Skeletal muscle tissue (tissue), 4 donors: ENCODE data around the gene UNC5C. TPM values are rescaled to one million over a fixed set of nuclear protein-coding genes. Genes with fewer than 3 reads are reported as not detected.

Experiments
- H3K27ac ChIP-seq: one replicate; pipeline ENCODE4 v1.7.0; 2013; ENCODE audit warnings: mild to moderate bottlenecking, low read depth, low read length, inconsistent platforms
- H3K27me3 ChIP-seq, 3 donors: one replicate each; pipeline ENCODE4 v1.7.0; 2013; ENCODE audit warnings: low read length in 3 of 3; ENCODE audit not compliant: control insufficient read depth in 3 of 3, insufficient read depth in 3 of 3
- H3K36me3 ChIP-seq, 3 donors: one replicate each; pipeline ENCODE4 v1.7.0; 2013; ENCODE audit warnings: low read length in 3 of 3; ENCODE audit not compliant: control insufficient read depth in 3 of 3, insufficient read depth in 3 of 3
- H3K4me1 ChIP-seq, 3 donors: one replicate each; pipeline ENCODE4 v1.7.0; 2013; ENCODE audit warnings: low read length in 3 of 3, mild to moderate bottlenecking in 3 of 3; ENCODE audit not compliant: control insufficient read depth in 3 of 3, insufficient read depth in 3 of 3
- H3K4me3 ChIP-seq, 3 donors: one replicate each; pipeline ENCODE4 v1.7.0; 2013; ENCODE audit warnings: low read length in 3 of 3
- H3K9ac ChIP-seq, 3 donors: one replicate each; pipeline ENCODE4 v1.7.0; 2013; ENCODE audit warnings: low read length in 3 of 3, mild to moderate bottlenecking in 3 of 3, moderate library complexity in 2 of 3, low read depth in 1 of 3
- H3K9me3 ChIP-seq, 3 donors: one replicate each; pipeline ENCODE4 v1.7.0; 2013; ENCODE audit warnings: low read length in 3 of 3; ENCODE audit not compliant: control insufficient read depth in 3 of 3
- total RNA-seq: library from RNA; depleted of rRNA; stranded (reverse); fragments of >200 nt; gene quantifications from one replicate; pipeline ENCODE4 v1.2.3, GENCODE V29; 2014
- donor health status: Osteomylitis.

UNC5C gene
- total RNA-seq, 1 donor from 2014 or later: 1.0 TPM

DNA sequence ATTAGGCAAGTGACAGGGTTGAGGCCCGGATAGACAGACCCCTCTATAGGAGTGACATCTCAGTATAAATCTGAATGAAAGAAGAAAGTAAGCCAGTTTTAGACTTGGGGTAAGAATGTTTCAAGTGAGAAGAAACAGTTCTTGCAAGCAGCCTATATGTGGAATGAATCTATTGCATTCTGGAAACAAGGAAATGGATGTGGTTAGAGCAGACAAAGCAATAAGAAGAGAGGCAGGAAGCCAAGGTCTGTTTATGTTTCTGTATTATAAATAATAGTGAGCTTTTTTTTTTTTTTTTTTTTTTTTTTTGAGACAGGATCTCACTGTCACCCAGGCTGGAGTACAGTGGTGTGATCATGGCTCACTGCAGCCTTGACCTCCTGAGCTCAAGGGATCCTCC, 255.8 kb downstream of the UNC5C start:
- no peak overlapping the region for H3K9ac ChIP-seq

DNA sequence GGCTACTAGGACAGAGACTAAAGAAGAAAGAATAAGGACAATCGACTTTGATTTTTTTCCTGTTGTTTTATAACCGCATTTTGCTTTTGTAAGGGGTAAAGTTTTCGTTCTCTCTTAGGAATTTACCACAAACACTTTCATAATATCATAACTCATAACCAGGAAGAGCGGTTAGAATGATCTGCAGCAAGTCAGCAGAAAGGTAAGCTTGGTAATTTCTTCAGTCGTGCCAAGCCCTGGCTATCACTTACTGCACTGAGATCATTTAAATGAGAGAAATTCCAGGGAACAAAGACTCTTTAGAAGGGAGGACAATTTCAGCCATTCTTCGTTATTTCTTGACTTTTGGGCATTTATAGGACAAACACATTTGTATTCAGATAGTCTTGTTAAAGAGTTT, 258.1 kb downstream of the UNC5C start:
- H3K4me1 ChIP-seq: no peaks in the 10 kb centered on the region
- no peak overlapping the region for H3K9ac ChIP-seq
- no peaks in the 10 kb centered on the region for H3K36me3 ChIP-seq
- H3K27ac ChIP-seq: no peak overlapping the region
- peaks cover 0 to 3% (median 0%) of the 10 kb centered on the region in 3 donors for H3K9me3 ChIP-seq
- no peak overlapping the region for H3K4me3 ChIP-seq
- H3K27me3 ChIP-seq: no peaks in the 10 kb centered on the region

More for the DNA sequence above, 255.8 kb downstream of the UNC5C start:
- H3K9me3 ChIP-seq: peaks cover 0 to 3% (median 0%) of the 10 kb centered on the region in 3 donors
- no peaks in the 10 kb centered on the region for H3K4me1 ChIP-seq
- H3K27ac ChIP-seq: no peak overlapping the region
- no peaks in the 10 kb centered on the region for H3K27me3 ChIP-seq
- no peak overlapping the region for H3K4me3 ChIP-seq
- H3K36me3 ChIP-seq: no peaks in the 10 kb centered on the region

DNA sequence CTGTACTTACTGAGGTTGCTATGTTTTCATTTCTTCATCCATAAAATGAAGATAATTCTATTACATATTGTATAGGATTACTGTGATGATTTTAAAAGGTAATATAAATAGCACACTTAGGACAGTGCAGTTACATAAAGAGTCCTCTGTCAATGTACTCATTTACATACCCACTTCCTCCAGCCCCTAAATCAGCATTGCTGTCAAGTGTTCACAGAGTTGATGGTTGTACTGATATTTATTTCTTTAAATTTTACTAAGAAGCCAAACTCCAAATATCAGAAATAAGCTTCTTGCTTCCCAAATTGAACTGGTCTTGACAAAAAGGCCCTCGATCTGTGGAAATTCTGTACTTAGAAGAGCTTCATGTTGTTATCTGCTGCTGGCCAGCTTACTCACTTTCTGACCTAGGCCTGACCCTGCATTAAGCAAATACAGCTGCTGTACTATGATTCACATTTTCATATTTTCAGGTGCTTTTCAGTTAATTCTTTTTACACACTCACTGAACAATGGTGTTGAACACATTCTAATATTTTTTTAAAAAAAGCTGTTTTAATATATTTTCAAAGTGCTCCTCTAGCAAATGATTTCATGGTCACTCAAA, 259.6 kb downstream of the UNC5C start:
- Histone ChIP-seq H3K27ac (no peak overlapping the region), H3K27me3 (no peaks in the 10 kb centered on the region), H3K9me3 (peaks cover 0 to 3% (median 0%) of the 10 kb centered on the region in 3 donors), H3K36me3 (no peaks in the 10 kb centered on the region), H3K4me1 (no peaks in the 10 kb centered on the region), H3K9ac (no peak overlapping the region), H3K4me3 (no peak overlapping the region)

DNA sequence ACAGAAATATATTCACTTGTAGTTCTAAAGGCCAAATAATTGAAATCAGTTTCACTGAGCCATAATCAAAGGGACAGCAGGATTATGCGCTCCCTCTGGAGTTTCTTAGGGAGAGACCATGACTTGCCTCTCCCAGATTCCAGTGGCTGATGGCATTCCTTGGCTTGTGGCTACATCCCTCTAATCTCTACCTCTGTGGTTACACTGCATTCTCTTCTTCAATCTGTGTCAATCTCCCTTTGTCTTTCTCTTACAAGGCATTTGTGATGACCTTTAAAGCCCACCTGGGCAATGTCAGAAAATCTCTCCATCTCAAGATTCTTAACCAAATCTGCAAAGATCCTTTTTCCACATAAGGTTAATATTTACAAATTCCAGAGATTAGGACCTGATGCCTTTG, 260.2 kb downstream of the UNC5C start:
- H3K36me3 ChIP-seq: no peaks in the 10 kb centered on the region
- no peak overlapping the region for H3K9ac ChIP-seq
- H3K4me3 ChIP-seq: no peak overlapping the region
- no peak overlapping the region for H3K27ac ChIP-seq
- no peaks in the 10 kb centered on the region for H3K27me3 ChIP-seq
- peaks cover 0 to 3% (median 0%) of the 10 kb centered on the region in 3 donors for H3K9me3 ChIP-seq
- H3K4me1 ChIP-seq: no peaks in the 10 kb centered on the region

DNA sequence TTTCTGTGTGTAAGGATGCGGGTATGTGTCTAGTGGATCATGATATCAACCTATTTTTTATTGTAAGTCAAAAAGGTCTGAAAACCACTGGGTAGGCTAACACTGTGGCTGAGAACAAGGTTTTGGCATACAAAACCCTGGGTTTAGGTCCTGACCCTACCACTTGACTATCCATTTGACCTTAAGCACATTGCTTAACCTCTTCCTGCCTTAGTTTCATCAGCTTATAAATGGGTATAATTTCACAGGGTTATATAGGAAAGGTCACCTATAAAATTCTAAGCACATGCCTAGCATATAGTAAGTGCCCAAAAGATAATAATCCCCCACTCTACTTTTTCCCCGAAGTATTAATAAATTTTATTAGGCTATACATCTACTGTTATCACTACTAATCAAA, 263.0 kb downstream of the UNC5C start:
- no peaks in the 10 kb centered on the region for H3K27me3 ChIP-seq
- no peaks in the 10 kb centered on the region for H3K4me1 ChIP-seq
- H3K27ac ChIP-seq: no peak overlapping the region
- H3K9ac ChIP-seq: no peak overlapping the region
- no peaks in the 10 kb centered on the region for H3K36me3 ChIP-seq
- H3K9me3 ChIP-seq: peaks cover 0 to 3% (median 0%) of the 10 kb centered on the region in 3 donors
- H3K4me3 ChIP-seq: no peak overlapping the region

DNA sequence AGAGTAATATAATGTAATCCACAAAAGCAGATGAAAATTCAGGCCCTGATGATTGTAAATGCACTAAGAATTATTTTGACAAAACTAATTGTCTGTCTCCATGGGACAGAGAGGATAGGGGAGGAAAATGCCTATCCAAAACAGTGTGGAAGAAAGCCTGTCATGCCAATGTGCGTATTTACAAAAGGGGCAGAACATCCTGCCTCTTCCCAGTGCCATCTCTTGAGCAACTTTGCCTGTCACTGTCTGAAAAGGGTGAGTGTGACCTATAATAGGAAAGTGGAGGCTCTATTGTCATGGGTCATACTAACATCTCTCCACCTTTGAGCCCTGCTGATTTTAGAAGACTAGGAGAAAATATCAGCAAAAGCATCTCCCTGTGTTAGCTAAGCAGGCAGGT, 264.1 kb downstream of the UNC5C start:
- Histone ChIP-seq H3K9me3 (peaks cover 0 to 3% (median 0%) of the 10 kb centered on the region in 3 donors), H3K4me3 (no peak overlapping the region), H3K27ac (no peak overlapping the region), H3K9ac (no peak overlapping the region), H3K4me1 (no peaks in the 10 kb centered on the region), H3K36me3 (no peaks in the 10 kb centered on the region), H3K27me3 (no peaks in the 10 kb centered on the region)

DNA sequence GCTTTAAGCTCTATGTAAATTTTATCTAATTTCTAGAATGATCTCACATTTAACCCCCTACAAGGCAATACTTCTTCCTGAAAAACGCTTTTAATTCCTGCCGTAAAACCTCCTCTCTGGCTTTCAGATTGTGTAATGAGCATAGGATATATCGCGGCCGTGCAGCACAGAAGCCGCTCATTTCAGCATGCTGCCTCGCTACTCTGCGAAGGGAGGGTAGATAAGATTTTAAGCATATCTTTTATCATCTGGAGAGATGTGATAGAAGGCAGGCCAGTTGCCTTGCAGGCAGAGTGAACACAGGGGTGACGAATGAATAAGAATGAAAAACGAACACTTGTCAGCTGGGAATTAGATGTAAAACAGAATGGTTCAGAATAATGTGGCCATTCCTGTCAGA, 265.5 kb downstream of the UNC5C start:
- H3K36me3 ChIP-seq: no peaks in the 10 kb centered on the region
- no peak overlapping the region for H3K27ac ChIP-seq
- no peak overlapping the region for H3K4me3 ChIP-seq
- H3K9ac ChIP-seq: no peak overlapping the region
- no peaks in the 10 kb centered on the region for H3K4me1 ChIP-seq
- H3K27me3 ChIP-seq: no peaks in the 10 kb centered on the region
- H3K9me3 ChIP-seq: peaks cover 0 to under 1% (median 0%) of the 10 kb centered on the region in 3 donors

DNA sequence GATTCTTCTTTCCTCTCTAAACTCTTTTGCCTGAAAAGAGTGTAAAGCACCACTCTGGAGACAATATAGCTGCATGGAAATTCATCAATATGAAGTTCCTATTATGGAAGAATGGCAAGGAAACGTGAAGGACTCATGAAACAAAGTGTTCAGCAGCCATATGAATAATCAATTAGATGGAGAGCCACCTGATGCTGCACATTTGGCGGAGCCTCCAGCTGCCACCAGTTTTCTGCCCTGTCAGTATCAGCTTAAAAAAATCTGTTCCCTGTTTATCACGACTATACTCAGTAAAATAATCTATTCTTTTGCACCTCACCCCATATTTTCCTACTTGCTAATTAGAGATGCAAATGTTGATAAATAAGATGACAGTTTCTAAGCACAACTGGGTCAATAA, 276.0 kb downstream of the UNC5C start:
- no peaks in the 10 kb centered on the region for H3K27me3 ChIP-seq
- H3K9ac ChIP-seq: no peak overlapping the region
- H3K36me3 ChIP-seq: no peaks in the 10 kb centered on the region
- no peak overlapping the region for H3K4me3 ChIP-seq
- no peaks in the 10 kb centered on the region for H3K4me1 ChIP-seq
- H3K9me3 ChIP-seq: no peaks in the 10 kb centered on the region
- H3K27ac ChIP-seq: no peak overlapping the region

DNA sequence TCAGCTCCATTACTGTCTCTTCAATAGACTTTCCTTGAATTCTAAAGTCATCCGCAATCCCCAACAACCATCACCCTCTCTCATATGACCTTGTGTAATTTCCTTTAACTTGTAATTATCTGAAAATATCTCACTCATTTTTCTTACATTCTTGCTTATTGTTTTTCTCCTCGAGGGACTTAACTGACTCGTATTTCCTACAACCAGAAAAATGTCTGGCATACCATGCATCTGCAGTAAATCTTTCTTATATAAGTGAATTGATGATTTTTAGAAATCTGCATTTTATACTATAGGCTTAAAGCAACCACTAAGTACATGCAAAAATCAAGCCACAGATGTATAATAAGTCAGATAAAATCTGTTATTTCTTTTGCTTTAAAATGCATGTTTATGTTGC, 276.7 kb downstream of the UNC5C start:
- Histone ChIP-seq H3K36me3 (no peaks in the 10 kb centered on the region), H3K4me3 (no peak overlapping the region), H3K4me1 (no peaks in the 10 kb centered on the region), H3K27ac (no peak overlapping the region), H3K9ac (no peak overlapping the region), H3K9me3 (no peaks in the 10 kb centered on the region), H3K27me3 (no peaks in the 10 kb centered on the region)

DNA sequence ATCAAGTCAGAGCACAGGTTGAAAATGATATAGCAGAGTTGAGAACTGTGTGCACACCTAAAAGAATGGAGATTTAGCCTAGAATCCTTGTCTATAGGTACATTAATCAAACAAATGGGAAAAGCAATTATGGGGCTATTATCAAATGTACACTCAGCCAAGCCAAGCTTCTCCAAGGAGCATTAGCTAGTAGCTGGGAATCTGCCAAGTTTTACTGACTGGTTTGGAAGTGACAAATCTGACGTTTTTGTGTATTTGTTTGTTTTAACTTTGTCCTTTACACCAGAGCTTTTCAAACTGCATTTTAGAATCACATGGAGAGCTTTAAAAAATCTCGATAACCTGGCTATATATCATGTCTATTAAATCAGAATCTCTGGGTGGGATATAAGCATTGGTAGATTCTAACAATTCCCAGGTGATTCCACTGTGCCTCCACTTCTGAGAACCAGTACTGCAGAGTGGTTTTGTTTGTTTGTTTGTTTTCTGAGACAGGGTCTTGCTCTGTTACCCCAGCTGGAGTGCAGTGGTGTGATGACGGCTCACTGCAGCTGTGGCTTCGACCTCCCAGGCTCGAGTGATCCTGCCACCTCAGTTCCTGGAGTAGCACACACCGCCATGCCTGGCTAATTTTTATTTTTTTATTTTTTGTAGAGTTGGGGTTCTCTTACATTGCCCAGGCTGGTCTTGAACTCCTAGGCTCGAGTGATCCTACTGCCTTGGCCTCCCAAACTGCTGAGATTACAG, 279.8 kb downstream of the UNC5C start:
- Histone ChIP-seq H3K9me3 (no peaks in the 10 kb centered on the region), H3K4me1 (no peaks in the 10 kb centered on the region), H3K4me3 (no peak overlapping the region), H3K36me3 (no peaks in the 10 kb centered on the region), H3K27ac (no peak overlapping the region), H3K9ac (no peak overlapping the region), H3K27me3 (no peaks in the 10 kb centered on the region)
